PC-3 (cell line): ENCODE measurements around the gene TTBK2. TPM values are rescaled to one million over a fixed set of nuclear protein-coding genes. Genes with fewer than 3 reads are reported as not detected.
A peak's percentile ranks its signal among the peaks of the same experiment; 100 is the strongest.

Experiments
- ATAC-seq: fragments of 200-7000 bp; cut with Tn5 transposase; 2 replicates; pipeline ENCODE4 v1.9.1; 2020; ENCODE audit warnings: mild to moderate bottlenecking, moderate library complexity
- BruUV-seq: library from RNA; stranded (reverse); fragments of 400-500 nt; replicated peaks from 2 replicates; lab custom pipeline; 2021; lab: Mats Ljungman, UMichigan
- CTCF ChIA-PET: fragments of 300-600 bp; sonication (Branson Sonifier 250); formaldehyde crosslinking; loops from one replicate; lab custom pipeline; 2022; ENCODE audit warnings: antibody characterized with exemption; lab: Charles Lee
- POLR2A ChIA-PET: fragments of 300-600 bp; sonication (Branson Sonifier 250); formaldehyde crosslinking; loops from one replicate; lab custom pipeline; 2022; ENCODE audit warnings: antibody characterized with exemption; ENCODE audit not compliant: unreplicated experiment; lab: Charles Lee
- DNase-seq: peaks from one replicate; pipeline ENCODE4 v3.0.0-alpha.2; 2015
- H2AFZ ChIP-seq: fragments of 300-600 bp; sonication (generic); 2 replicates; pipeline ENCODE4 v1.6.0; 2016; ENCODE audit warnings: antibody characterized with exemption, low read length
- H3F3A ChIP-seq: fragments of 300-600 bp; sonication (generic); one replicate; pipeline ENCODE4 v1.6.0; 2017; ENCODE audit warnings: antibody characterized with exemption, low read length, control low read depth, mild to moderate bottlenecking; ENCODE audit not compliant: unreplicated experiment
- H3K27ac ChIP-seq: fragments of 300-600 bp; sonication (generic); 2 replicates; pipeline ENCODE4 v1.5.1; 2016; ENCODE audit warnings: mild to moderate bottlenecking, low read length
- H3K27me3 ChIP-seq: fragments of 300-600 bp; sonication (generic); 2 replicates; pipeline ENCODE4 v1.6.1; 2016; ENCODE audit warnings: low read length, mixed read lengths
- H3K36me3 ChIP-seq: fragments of 300-600 bp; sonication (generic); 2 replicates; pipeline ENCODE4 v1.6.1; 2016; ENCODE audit warnings: low read depth, mixed run types, low read length, mixed read lengths
- H3K4me1 ChIP-seq: fragments of 300-600 bp; sonication (generic); 2 replicates; pipeline ENCODE4 v1.5.1; 2016; ENCODE audit warnings: low read length; ENCODE audit not compliant: insufficient read depth
- H3K4me2 ChIP-seq: fragments of 300-600 bp; sonication (generic); 2 replicates; pipeline ENCODE4 v1.6.0; 2016; ENCODE audit warnings: low read length
- H3K4me3 ChIP-seq: fragments of 300-600 bp; sonication (generic); 2 replicates; pipeline ENCODE4 v1.5.1; 2016; ENCODE audit warnings: mild to moderate bottlenecking, low read length, mixed read lengths
- H3K79me2 ChIP-seq: fragments of 300-600 bp; sonication (generic); 2 replicates; pipeline ENCODE4 v1.6.1; 2017; ENCODE audit warnings: low read length, mixed read lengths
- H3K9ac ChIP-seq: fragments of 300-600 bp; sonication (generic); 2 replicates; pipeline ENCODE4 v1.6.0; 2016; ENCODE audit warnings: mild to moderate bottlenecking, low read length
- H3K9me2 ChIP-seq: fragments of 300-600 bp; sonication (generic); replicated peaks from 2 replicates; pipeline ENCODE4 v1.6.1; 2016; ENCODE audit warnings: mixed run types, low read length, mixed read lengths
- H3K9me3 ChIP-seq: fragments of 300-600 bp; sonication (generic); 2 replicates; pipeline ENCODE4 v1.6.1; 2016; ENCODE audit warnings: low read length, mixed read lengths
- H4K20me1 ChIP-seq: fragments of 300-600 bp; sonication (generic); 2 replicates; pipeline ENCODE4 v1.6.1; 2016; ENCODE audit warnings: low read length, mixed read lengths
- EZH2 ChIP-seq: fragments of 300-600 bp; sonication (generic); IDR thresholded peaks from one replicate; pipeline ENCODE4 v1.6.1; 2017; ENCODE audit warnings: antibody characterized with exemption, mild to moderate bottlenecking, low read length; ENCODE audit not compliant: unreplicated experiment
- EZH2phosphoT487 ChIP-seq: fragments of 300-600 bp; sonication (generic); IDR thresholded peaks from 2 replicates; pipeline ENCODE4 v1.6.1; 2018; ENCODE audit warnings: mild to moderate bottlenecking, antibody characterized with exemption, low read length, borderline replicate concordance
- intact Hi-C: fragments of 100-400 bp; cut with micrococcal nuclease; formaldehyde crosslinking; loops from 2 replicates; pipeline ENCODE4 v1.9.0; 2023
- total RNA-seq: library from RNA; depleted of rRNA; stranded (reverse); fragments of >200 nt; gene quantifications from 2 replicates; pipeline ENCODE4 v1.2.3, GENCODE V29; 2014
- TF ChIP-seq, protein P1 (sequence below): fragments of 300-600 bp; sonication (generic); conservative IDR thresholded peaks from 2 replicates; pipeline ENCODE4 v1.5.1; 2017; ENCODE audit warnings: antibody characterized with exemption, low read depth, mild to moderate bottlenecking, low read length

Gene TTBK2
- total RNA-seq, 1 experiment from 2014 or later: 3.5 TPM

DNA sequence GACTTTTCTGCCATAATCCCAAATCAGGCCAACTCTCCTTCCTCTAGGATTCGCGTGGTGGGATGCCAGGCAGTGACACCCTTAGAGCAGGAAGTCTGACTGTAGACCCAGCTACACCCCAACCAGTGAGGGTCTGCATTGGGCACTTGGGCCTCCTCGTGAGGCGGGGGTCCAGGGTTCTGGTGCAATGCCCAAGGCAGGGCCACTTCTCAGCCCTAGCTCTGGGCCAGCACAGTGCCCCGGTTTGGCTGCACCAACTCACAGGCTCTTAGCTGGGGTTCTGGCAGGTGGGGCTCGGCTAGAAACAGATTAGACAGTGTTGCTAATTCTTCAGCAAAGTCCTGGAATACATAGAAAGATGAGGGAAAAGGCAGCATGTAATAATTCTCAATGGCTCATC, 196.3 kb downstream of the TTBK2 start:
- TF ChIP-seq, protein P1, sequence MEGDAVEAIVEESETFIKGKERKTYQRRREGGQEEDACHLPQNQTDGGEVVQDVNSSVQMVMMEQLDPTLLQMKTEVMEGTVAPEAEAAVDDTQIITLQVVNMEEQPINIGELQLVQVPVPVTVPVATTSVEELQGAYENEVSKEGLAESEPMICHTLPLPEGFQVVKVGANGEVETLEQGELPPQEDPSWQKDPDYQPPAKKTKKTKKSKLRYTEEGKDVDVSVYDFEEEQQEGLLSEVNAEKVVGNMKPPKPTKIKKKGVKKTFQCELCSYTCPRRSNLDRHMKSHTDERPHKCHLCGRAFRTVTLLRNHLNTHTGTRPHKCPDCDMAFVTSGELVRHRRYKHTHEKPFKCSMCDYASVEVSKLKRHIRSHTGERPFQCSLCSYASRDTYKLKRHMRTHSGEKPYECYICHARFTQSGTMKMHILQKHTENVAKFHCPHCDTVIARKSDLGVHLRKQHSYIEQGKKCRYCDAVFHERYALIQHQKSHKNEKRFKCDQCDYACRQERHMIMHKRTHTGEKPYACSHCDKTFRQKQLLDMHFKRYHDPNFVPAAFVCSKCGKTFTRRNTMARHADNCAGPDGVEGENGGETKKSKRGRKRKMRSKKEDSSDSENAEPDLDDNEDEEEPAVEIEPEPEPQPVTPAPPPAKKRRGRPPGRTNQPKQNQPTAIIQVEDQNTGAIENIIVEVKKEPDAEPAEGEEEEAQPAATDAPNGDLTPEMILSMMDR: no peak
- TF ChIP-seq EZH2 (no peak), EZH2phosphoT487 (no peak)
- ATAC-seq: no peak
- no peak overlapping the region for H3K9ac ChIP-seq
- no peak overlapping the region for H3K4me2 ChIP-seq
- intact Hi-C loops: no loop called here
- no peaks in the 10 kb centered on the region for H3K9me3 ChIP-seq
- H3K79me2 ChIP-seq: no peaks in the 10 kb centered on the region
- CTCF ChIA-PET: no interaction called here
- no peaks in the 10 kb centered on the region for H4K20me1 ChIP-seq
- H3F3A ChIP-seq: no peaks in the 10 kb centered on the region
- POLR2A ChIA-PET: no interaction called here
- H3K36me3 ChIP-seq: peaks cover 57% of the 10 kb centered on the region
- H3K9me2 ChIP-seq: no peaks in the 10 kb centered on the region
- BruUV-seq: no TSS peak
- no peak overlapping the region for H3K27ac ChIP-seq
- H3K4me3 ChIP-seq: no peak overlapping the region
- DNase-seq: no peak
- H3K4me1 ChIP-seq: peaks cover 4% of the 10 kb centered on the region; the same call in 1 of the 2 replicates
- no peaks in the 10 kb centered on the region for H3K27me3 ChIP-seq
- no peak overlapping the region for H2AFZ ChIP-seq

DNA sequence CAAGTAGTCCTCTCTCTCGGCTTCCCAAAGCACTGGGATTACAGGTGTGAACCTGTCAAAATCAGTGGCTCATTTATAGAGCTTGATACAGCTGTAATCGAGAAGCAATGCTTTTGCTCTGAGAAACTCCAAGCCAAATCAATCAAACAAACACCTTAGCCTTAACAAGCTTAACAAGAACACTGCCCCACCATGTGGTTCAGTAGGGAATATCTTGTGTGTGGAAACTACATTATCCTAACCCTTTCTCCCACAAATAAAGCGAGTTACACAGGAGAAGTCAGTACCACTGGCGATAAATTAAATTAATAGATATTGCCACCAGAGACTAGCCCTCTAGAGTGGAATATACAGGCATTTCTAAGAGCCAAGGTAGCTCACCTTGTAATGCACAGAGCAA, 197.5 kb downstream of the TTBK2 start:
- ChIA-PET CTCF (interaction anchor here (0.8 kb wide), 1 partner anchor 20 kb away, joined by 4 read pairs; no protein-coding TSS in a partner anchor), POLR2A (interaction anchor here (0.6 kb wide), 1 partner anchor 8 kb away, joined by 6 read pairs; no protein-coding TSS in a partner anchor)
- H3K36me3 ChIP-seq: peaks cover 48% of the 10 kb centered on the region
- H3K9me3 ChIP-seq: no peaks in the 10 kb centered on the region
- peaks cover 4% of the 10 kb centered on the region; the same call in 1 of the 2 replicates for H3K4me1 ChIP-seq
- H3K4me3 ChIP-seq: no peak overlapping the region
- no peak overlapping the region for H3K4me2 ChIP-seq
- H3K9me2 ChIP-seq: no peaks in the 10 kb centered on the region
- peak; percentile 42 for ATAC-seq
- H3K79me2 ChIP-seq: no peaks in the 10 kb centered on the region
- peak; percentile 21 for DNase-seq
- no peak overlapping the region for H3K9ac ChIP-seq
- H3K27ac ChIP-seq: no peak overlapping the region
- H4K20me1 ChIP-seq: no peaks in the 10 kb centered on the region
- BruUV-seq: no TSS peak
- TF ChIP-seq, protein P1: peak; percentile 54
- no peak for TF ChIP-seq EZH2
- no peak for TF ChIP-seq EZH2phosphoT487
- H3F3A ChIP-seq: no peaks in the 10 kb centered on the region
- H2AFZ ChIP-seq: no peak overlapping the region
- H3K27me3 ChIP-seq: no peaks in the 10 kb centered on the region
- intact Hi-C loops: loop anchor here (1.0 kb wide), 1 partner anchor 19 kb away; no protein-coding TSS in a partner anchor

DNA sequence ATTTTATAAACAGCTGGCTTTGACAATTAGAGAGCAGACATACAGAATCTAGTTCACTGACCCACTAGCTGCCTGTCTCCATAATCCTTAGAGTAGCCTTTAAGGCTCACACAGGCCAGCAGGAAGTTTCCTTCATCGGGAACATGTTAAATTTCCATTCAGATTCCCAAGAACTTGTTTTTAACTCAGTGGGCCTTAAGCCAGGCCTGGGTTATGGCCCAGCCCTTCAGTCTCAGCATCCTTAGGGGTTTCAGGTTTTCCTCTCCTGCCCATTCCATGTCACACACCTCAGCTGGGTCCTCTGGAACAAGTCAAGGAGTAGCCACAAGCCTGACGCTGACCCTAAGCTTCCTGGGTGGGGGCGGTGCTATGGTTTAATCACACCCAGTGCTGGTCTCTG, 198.7 kb downstream of the TTBK2 start:
- CTCF ChIA-PET: no interaction called here
- H3K27ac ChIP-seq: no peak overlapping the region

More for the DNA sequence above, 198.7 kb downstream of the TTBK2 start:
- no TSS peak for BruUV-seq
- no peak for TF ChIP-seq EZH2phosphoT487
- TF ChIP-seq, protein P1: no peak
- TF ChIP-seq EZH2: no peak
- Histone ChIP-seq H3K9me3 (no peaks in the 10 kb centered on the region), H3K79me2 (no peaks in the 10 kb centered on the region), H3K9me2 (no peaks in the 10 kb centered on the region), H3K4me3 (no peak overlapping the region), H3K27me3 (no peaks in the 10 kb centered on the region), H3K36me3 (peaks cover 41% of the 10 kb centered on the region), H3K4me2 (no peak overlapping the region), H3K9ac (no peak overlapping the region), H2AFZ (no peak overlapping the region), H3K4me1 (peaks cover 4% of the 10 kb centered on the region; the same call in 1 of the 2 replicates), H3F3A (no peaks in the 10 kb centered on the region), H4K20me1 (no peaks in the 10 kb centered on the region)
- POLR2A ChIA-PET: no interaction called here
- DNase-seq: no peak
- intact Hi-C loops: no loop called here
- ATAC-seq: no peak
